Neural cell (in vitro differentiated cells): ENCODE measurements around the gene SYT1. TPM values are rescaled to one million over a fixed set of nuclear protein-coding genes. Genes with fewer than 3 reads are reported as not detected.
A peak's percentile ranks its signal among the peaks of the same experiment; 100 is the strongest.

ENCODE experiments used
- H2AFZ ChIP-seq: fragments of 200-600, 300-800 bp; sonication (generic), shearing (Covaris generic); 2 replicates; pipeline ENCODE4 v1.6.0; 2014; ENCODE audit warnings: low read depth, mild to moderate bottlenecking, antibody characterized with exemption, low read length, moderate library complexity
- H3F3A ChIP-seq: fragments of 200-600 bp; shearing (Covaris generic); 2 replicates; pipeline ENCODE4 v1.6.1; 2016; ENCODE audit warnings: mild to moderate bottlenecking, moderate library complexity, mixed read lengths, antibody characterized with exemption, low read length; ENCODE audit not compliant: insufficient read depth, poor library complexity, severe bottlenecking
- H3K27ac ChIP-seq: fragments of 200-600, 300-800 bp; sonication (generic), shearing (Covaris generic); 2 replicates; pipeline ENCODE4 v1.5.1; 2014; ENCODE audit warnings: mild to moderate bottlenecking, low read length, moderate library complexity
- H3K27me3 ChIP-seq: fragments of 300-800, 200-600 bp; sonication (generic), shearing (Covaris generic); 2 replicates; pipeline ENCODE4 v1.6.0; 2014; ENCODE audit warnings: mild to moderate bottlenecking, low read depth, low read length, moderate library complexity; ENCODE audit not compliant: insufficient read depth
- H3K36me3 ChIP-seq: fragments of 300-800, 200-600 bp; sonication (generic), shearing (Covaris generic); 2 replicates; pipeline ENCODE4 v1.5.1; 2014; ENCODE audit warnings: mild to moderate bottlenecking, antibody characterized with exemption, low read length, moderate library complexity; ENCODE audit not compliant: insufficient read depth
- H3K4me2 ChIP-seq: fragments of 300-800, 200-600 bp; sonication (generic), shearing (Covaris generic); 2 replicates; pipeline ENCODE4 v1.6.0; 2014; ENCODE audit warnings: mild to moderate bottlenecking, low read length
- H3K4me3 ChIP-seq: fragments of 300-800, 200-600 bp; sonication (generic), shearing (Covaris generic); 2 replicates; pipeline ENCODE4 v1.5.1; 2014; ENCODE audit warnings: mild to moderate bottlenecking, low read length, moderate library complexity
- H3K79me2 ChIP-seq: fragments of 200-600 bp; shearing (Covaris generic); replicated peaks from 2 replicates; pipeline ENCODE4 v1.6.0; 2014; ENCODE audit warnings: mild to moderate bottlenecking, low read length, moderate library complexity; ENCODE audit not compliant: insufficient read depth
- H3K9ac ChIP-seq: fragments of 300-800, 200-600 bp; sonication (generic), shearing (Covaris generic); 2 replicates; pipeline ENCODE4 v1.6.1; 2016; ENCODE audit warnings: mild to moderate bottlenecking, low read length, mixed read lengths
- H3K9me2 ChIP-seq: fragments of 200-600 bp; shearing (Covaris generic); 2 replicates; pipeline ENCODE4 v1.6.1; 2016; ENCODE audit warnings: mild to moderate bottlenecking, low read length, mixed read lengths; ENCODE audit not compliant: insufficient read depth
- H3K9me3 ChIP-seq: fragments of 200-600, 300-800 bp; sonication (generic), shearing (Covaris generic); 2 replicates; pipeline ENCODE4 v1.6.1; 2016; ENCODE audit warnings: mild to moderate bottlenecking, mixed run types, low read length, moderate library complexity, mixed read lengths
- H4K20me1 ChIP-seq: fragments of 200-600 bp; shearing (Covaris generic); 2 replicates; pipeline ENCODE4 v1.6.1; 2016; ENCODE audit warnings: mild to moderate bottlenecking, mixed run types; ENCODE audit not compliant: insufficient read depth
- EP300 ChIP-seq: fragments of 450-650 bp; conservative IDR thresholded peaks from 2 replicates; pipeline ENCODE4 v1.6.1; 2014; ENCODE audit warnings: antibody characterized with exemption, mild to moderate bottlenecking, moderate library complexity; ENCODE audit not compliant: poor library complexity, severe bottlenecking
- EZH2 ChIP-seq: fragments of 200-600, 300-800 bp; shearing (Covaris generic), sonication (generic); IDR thresholded peaks from 2 replicates; pipeline ENCODE4 v1.6.1; 2014; ENCODE audit warnings: antibody characterized with exemption, low read length, borderline replicate concordance, mild to moderate bottlenecking; ENCODE audit not compliant: insufficient read depth, poor library complexity, severe bottlenecking
- MXI1 ChIP-seq: fragments of 450-650 bp; conservative IDR thresholded peaks from 2 replicates; pipeline ENCODE4 v1.6.1; 2014; ENCODE audit warnings: antibody characterized with exemption, mild to moderate bottlenecking; ENCODE audit not compliant: poor library complexity, severe bottlenecking
- POLR2AphosphoS5 ChIP-seq: IDR thresholded peaks from 2 replicates; pipeline ENCODE4 v1.6.1; 2012
- RAD21 ChIP-seq: fragments of 450-650 bp; conservative IDR thresholded peaks from 2 replicates; pipeline ENCODE4 v1.6.1; 2014; ENCODE audit warnings: antibody characterized with exemption, mild to moderate bottlenecking, moderate library complexity
- SMC3 ChIP-seq: fragments of 450-650 bp; conservative IDR thresholded peaks from 2 replicates; pipeline ENCODE4 v1.6.1; 2014; ENCODE audit warnings: antibody characterized with exemption, mild to moderate bottlenecking, moderate library complexity; ENCODE audit not compliant: poor library complexity
- TAF1 ChIP-seq: IDR thresholded peaks from 2 replicates; pipeline ENCODE4 v1.6.1; 2012; ENCODE audit warnings: low read depth
- polyA plus RNA-seq: library from polyadenylated mRNA; depleted of rRNA; stranded (reverse); fragments of >200 nt; gene quantifications from 2 replicates; pipeline ENCODE4 v1.2.3, GENCODE V29; 2014
- TF ChIP-seq, protein P1 (sequence below): IDR thresholded peaks from 2 replicates; pipeline ENCODE4 v1.6.1; 2012; ENCODE audit warnings: borderline replicate concordance
- TF ChIP-seq, protein P2 (sequence below): fragments of 450-650 bp; IDR thresholded peaks from 2 replicates; pipeline ENCODE4 v1.5.1; 2014; ENCODE audit warnings: antibody characterized with exemption, mild to moderate bottlenecking, moderate library complexity; ENCODE audit not compliant: poor library complexity, severe bottlenecking

SYT1 gene
- polyA plus RNA-seq, 1 donor from 2014 or later, result 103 TPM

DNA sequence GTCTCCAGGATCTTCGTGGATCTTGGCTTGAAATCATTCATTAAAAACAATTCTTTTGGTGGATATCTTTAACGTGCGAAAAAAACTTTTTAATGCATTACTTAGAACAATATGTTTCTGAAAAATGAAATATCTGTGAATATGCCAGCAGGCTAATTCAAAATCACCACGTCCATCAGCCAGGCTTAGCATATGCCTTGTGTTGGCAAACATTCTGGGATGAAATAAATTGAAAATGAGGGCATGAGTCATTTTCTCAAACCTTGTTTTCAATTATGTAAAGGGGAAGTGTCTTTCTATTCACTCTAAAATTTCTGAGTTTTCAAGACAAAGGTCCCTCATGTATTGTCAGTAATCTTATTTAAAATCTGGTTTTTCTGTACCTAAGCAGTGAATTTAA lies 432.3 kb downstream of the SYT1 start:
- no peaks in the 10 kb centered on the region for H3K36me3 ChIP-seq
- no peaks in the 10 kb centered on the region for H3K27me3 ChIP-seq
- TF ChIP-seq, protein P1, sequence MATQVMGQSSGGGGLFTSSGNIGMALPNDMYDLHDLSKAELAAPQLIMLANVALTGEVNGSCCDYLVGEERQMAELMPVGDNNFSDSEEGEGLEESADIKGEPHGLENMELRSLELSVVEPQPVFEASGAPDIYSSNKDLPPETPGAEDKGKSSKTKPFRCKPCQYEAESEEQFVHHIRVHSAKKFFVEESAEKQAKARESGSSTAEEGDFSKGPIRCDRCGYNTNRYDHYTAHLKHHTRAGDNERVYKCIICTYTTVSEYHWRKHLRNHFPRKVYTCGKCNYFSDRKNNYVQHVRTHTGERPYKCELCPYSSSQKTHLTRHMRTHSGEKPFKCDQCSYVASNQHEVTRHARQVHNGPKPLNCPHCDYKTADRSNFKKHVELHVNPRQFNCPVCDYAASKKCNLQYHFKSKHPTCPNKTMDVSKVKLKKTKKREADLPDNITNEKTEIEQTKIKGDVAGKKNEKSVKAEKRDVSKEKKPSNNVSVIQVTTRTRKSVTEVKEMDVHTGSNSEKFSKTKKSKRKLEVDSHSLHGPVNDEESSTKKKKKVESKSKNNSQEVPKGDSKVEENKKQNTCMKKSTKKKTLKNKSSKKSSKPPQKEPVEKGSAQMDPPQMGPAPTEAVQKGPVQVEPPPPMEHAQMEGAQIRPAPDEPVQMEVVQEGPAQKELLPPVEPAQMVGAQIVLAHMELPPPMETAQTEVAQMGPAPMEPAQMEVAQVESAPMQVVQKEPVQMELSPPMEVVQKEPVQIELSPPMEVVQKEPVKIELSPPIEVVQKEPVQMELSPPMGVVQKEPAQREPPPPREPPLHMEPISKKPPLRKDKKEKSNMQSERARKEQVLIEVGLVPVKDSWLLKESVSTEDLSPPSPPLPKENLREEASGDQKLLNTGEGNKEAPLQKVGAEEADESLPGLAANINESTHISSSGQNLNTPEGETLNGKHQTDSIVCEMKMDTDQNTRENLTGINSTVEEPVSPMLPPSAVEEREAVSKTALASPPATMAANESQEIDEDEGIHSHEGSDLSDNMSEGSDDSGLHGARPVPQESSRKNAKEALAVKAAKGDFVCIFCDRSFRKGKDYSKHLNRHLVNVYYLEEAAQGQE, result no peak
- TF ChIP-seq RAD21 (no peak), EP300 (no peak), EZH2 (no peak), TAF1 (no peak), MXI1 (no peak), SMC3 (no peak), POLR2AphosphoS5 (no peak)
- TF ChIP-seq, protein P2, sequence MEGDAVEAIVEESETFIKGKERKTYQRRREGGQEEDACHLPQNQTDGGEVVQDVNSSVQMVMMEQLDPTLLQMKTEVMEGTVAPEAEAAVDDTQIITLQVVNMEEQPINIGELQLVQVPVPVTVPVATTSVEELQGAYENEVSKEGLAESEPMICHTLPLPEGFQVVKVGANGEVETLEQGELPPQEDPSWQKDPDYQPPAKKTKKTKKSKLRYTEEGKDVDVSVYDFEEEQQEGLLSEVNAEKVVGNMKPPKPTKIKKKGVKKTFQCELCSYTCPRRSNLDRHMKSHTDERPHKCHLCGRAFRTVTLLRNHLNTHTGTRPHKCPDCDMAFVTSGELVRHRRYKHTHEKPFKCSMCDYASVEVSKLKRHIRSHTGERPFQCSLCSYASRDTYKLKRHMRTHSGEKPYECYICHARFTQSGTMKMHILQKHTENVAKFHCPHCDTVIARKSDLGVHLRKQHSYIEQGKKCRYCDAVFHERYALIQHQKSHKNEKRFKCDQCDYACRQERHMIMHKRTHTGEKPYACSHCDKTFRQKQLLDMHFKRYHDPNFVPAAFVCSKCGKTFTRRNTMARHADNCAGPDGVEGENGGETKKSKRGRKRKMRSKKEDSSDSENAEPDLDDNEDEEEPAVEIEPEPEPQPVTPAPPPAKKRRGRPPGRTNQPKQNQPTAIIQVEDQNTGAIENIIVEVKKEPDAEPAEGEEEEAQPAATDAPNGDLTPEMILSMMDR, result no peak
- H3K9ac ChIP-seq, result no peak overlapping the region
- H3K4me3 ChIP-seq, result no peak overlapping the region
- H2AFZ ChIP-seq, result no peak overlapping the region
- H3K9me2 ChIP-seq, result no peaks in the 10 kb centered on the region
- no peaks in the 10 kb centered on the region for H3K79me2 ChIP-seq
- no peaks in the 10 kb centered on the region for H4K20me1 ChIP-seq
- H3K9me3 ChIP-seq, result no peaks in the 10 kb centered on the region
- H3K4me2 ChIP-seq, result no peak overlapping the region
- H3F3A ChIP-seq, result no peaks in the 10 kb centered on the region
- H3K27ac ChIP-seq, result no peak overlapping the region

- Histone ChIP-seq H3F3A (no peaks in the 10 kb centered on the region), H3K9me2 (no peaks in the 10 kb centered on the region), H3K9me3 (no peaks in the 10 kb centered on the region), H4K20me1 (no peaks in the 10 kb centered on the region), H3K27ac (no peak overlapping the region), H2AFZ (no peak overlapping the region), H3K4me2 (no peak overlapping the region), H3K27me3 (no peaks in the 10 kb centered on the region), H3K4me3 (no peak overlapping the region), H3K36me3 (no peaks in the 10 kb centered on the region), H3K79me2 (no peaks in the 10 kb centered on the region), H3K9ac (no peak overlapping the region)
- no peak for TF ChIP-seq MXI1
- TF ChIP-seq EP300, result peak; percentile 50
Measured at GRCh38 chr12:79298506-79298905, 433.9 kb downstream of the SYT1 start.
